ENCODE measurements around the gene LYRM4.

DNA sequence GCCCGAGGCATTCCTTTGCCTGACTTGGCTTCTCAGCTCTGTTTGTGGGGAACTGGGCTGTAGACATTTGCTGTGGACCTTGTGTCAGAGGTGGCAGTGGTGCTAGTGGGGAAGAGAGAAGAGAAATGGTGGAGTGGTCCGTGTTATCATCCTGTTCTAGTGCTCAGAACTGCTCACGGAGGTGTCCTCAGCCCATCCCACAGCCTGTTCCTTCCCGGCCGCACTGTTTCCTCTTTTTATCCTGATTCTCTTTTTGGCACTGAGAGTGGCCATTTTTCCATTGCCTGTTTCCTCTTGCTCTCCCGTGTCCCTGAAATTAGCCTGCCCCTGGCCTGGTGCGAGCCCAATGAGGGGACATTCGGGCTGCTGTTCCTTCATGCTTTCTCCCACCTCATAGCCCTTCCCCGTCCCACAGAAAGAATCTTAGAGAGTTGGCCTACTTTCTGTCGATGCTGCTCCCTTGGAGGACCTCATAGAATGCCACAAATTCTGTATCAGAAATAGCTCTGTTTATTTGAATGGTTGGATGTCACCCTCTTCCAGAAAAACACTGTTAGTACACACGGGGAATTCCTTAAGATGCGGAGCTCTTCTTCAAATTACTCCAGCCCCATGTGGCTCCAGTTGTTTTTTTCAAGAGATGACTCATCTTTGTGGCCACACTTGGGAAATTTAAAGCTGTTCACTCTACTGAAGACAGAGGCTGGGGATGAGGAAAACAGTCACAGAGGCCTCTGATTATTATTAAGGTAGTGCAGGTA lies 26.6 kb upstream of the LYRM4 start:
- TF ChIP-seq CTCF (conservative IDR thresholded peaks at IDR 0.05) (no peak), EZH2 (IDR thresholded peaks at IDR 0.05; ENCODE audit: low read depth) (no peak)
